ENCODE results near the gene MSANTD1.
"Not testable (repeated sequence)": the region's sequence is repeated elsewhere in the genome, so short reads cannot be mapped to it uniquely, and the experiment has no call there.

Gene MSANTD1

DNA sequence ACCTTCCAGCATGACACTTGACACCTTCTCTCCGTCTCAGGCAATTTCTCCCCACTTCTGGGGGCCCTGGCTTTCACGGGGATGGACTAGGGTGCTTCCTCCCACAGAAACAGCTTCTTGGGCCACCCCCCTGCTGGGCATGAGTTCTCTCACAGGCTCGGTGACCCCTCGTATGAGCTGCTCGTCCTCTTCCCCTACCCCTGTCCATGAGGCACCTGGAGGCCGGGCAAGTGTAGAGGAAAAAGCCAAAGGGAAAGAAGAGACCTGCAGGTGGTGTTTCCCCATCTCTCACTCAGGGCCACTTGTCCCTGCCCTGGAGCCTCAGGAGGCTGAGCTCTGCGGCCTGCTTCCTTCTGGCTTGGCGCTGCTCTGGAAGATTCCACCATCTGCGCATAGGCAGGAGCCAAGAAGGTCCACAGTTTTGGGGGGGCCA, 41.9 kb downstream of the MSANTD1 start:
- DNase-seq (ENCODE audit: low spot score) = no peak

DNA sequence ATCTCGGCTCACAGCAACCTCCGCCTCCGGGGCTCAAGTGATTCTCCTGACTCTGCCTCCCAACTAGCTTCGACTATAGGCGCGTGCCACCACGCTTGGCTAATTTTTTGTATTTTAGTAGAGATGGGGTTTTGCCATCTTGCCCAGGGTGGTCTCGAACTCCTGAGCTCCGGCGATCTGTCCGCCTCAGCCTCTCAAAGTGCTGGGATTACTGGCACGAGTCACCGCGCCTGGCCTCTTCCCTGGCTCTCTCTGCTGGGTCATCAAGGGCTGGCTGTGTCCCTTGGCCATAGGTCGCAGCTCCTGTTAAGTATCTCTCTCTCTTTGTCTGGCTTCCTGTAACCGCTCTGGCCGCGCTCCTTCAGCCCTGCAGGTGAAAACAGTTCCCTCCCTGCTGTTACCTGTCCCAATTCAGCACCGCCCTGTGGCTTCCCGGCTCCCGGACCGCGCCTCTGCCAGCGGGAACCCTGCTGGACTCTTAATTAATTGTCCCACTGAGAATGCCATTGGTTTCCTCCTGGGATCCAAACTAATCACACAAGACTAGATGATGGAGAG, 42.5 kb downstream of the MSANTD1 start:
- no peak for DNase-seq (ENCODE audit: low spot score)

DNA sequence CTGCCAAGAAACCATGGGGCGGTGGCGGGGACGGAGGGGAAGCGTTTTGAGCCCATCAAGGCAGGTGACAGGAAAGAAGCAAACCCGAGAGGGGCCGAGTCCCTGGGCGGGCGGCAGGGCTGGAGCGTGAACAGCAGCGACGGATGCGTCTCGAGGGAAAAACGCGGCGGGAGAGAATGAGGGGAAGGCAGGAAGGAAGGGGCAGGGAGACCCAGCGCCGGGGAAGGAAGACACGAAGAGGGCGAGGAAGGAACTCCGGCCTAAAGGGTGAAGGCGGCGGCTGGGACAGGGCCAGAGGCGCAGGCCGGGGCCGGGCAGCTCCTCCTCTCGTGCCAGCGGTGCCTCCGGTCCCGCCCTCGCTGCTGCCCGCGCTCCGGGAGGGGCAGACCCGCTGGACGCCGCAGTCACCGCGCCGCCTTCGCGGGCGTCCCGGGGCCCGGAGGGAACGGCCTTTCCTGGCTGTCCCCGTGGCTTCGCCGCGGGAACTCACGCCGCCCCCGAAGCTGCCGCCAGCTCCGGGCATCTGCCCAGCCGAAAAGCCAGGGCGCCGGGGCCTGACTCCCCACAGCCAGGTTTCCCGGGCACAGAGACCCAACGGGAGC, 43.1 kb downstream of the MSANTD1 start:
- peak; percentile 84 for DNase-seq (ENCODE audit: low spot score)

DNA sequence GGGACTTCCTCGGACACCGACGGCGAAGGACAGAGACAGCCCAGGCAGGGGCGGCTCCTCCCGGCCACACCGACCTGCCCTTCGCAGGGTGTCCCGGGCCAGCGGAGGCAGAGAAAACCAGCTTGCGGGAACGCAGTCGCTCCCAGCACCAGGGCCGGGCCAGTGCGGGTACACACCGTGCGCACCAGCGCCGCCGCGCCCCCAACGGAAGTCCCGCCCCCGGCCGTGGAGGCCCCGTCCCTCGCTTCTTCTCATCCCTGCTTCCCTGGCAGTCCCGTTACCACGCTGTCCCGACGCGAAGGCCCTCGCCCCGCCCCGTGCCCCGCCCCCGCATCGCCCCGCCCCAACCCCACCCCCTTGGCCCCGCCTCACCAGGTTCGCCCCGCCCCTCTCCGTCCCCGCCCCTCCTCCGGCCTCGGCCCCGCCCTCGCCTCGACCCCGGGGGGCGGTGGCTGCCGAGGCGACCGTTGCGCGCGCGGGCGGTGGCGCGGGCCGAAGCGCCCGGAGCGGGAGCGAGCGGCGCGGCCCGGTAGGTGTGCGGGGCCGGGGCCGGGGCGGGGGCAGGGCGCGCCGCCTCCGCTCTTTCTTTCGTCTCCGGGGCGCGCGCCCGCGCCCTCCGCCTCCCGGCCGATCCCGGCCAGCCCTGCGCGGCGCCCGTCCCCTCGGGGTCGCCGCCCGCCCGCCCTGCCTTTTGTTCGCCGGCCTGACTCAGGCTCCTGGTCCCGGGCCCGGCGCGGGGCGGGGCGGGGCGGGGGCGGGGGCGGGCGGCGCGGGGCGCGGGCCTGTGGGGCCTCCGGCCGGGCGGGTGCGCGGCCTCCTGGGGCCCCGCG, 43.8 kb downstream of the MSANTD1 start, which contains the start of gene RGS12:
RGS12 (plus strand) TSS at position 451 of the 830 bp plus-strand sequence. CDS start 23,150 bp downstream, outside the sequence.
- peak; percentile 100 for DNase-seq (ENCODE audit: low spot score)

DNA sequence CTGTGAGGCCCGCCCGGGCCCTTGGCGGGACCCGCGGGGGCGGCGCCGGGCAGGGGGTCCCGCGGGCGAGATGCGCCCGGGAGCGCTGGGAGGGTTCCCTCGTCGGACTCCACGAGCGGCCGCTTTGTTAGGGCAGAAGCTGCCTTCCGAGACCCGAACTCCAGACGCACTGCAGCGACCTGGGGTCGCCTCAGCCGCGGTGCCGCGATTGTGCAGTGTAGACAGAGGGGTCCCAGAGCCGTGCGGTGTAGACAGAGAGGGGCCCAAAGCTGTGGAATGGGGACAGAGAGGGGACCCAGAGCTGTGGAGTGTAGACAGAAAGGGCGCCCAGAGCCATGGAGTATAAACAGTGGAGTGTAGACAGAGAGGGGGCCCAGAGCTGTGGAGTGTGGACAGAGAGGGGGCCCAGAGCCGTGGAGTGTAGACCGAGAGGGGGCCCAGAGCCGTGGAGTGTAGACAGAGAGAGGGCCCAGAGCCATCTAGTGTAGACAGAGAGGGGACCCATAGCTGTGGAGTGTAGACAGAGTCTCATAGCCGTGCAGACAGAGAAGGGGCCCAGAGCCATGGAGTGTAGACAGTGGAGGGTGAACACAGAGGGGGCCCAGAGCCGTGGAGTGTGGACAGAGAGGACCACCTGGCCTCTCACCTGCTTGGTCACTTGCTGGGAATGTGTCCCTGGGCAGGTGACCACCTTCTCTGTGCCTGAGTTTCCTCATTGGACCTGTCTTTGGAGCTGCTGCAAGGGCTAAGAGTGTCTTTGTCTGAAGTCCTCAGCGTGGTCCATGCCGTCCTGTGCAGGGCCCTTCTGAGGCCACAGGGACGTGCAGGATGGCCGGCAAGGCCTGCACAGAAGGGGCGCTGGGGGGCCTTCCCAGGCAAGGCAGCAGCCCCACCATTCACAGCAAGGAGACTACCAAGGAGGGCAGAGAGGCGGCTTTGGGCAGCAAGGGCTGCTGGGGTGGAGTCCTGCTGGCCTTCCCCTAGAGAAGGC, 44.7 kb downstream of the MSANTD1 start:
- DNase-seq (ENCODE audit: low spot score) = no peak

DNA sequence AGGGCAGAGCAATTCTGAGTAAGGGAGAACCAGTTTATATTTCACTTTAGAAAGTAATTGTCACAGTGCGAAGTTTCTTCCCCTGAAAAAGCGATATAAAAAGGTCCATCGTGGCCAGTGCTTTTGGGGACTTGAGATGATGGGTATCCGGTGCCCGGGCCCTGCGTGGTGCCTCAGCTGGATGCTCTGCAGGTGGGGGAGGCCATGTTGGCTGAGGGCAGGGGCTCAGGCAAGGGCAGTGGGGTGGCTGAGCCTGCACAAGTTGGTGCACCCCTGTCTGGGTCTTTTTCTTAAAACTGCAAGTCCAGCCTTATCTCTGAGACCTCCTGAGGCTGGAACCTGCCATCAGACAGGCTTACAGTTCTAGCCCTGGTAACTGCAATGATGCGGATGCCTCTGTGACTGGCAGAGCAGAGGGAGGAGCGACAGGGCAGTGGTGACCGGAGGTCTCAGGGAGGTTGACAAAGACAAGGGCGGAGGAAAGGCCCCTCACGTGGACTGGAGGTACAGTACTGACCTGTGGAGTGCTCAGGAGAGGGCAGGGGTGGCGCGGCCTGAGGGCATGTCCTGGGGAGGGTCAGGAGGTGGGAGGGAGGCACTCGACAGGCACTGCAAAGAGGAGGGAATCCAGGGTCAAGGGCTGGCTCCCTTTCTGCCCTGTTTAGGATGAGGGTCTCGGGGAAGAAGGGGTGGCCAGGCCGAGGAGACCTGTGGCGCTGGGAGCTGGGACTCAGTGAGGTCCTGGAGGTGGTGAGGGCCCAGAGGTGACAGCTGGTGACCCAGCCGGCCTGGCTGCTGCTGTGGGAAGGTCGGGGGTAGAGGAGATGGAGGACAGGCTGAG, 45.7 kb downstream of the MSANTD1 start:
- no peak for DNase-seq (ENCODE audit: low spot score)

DNA sequence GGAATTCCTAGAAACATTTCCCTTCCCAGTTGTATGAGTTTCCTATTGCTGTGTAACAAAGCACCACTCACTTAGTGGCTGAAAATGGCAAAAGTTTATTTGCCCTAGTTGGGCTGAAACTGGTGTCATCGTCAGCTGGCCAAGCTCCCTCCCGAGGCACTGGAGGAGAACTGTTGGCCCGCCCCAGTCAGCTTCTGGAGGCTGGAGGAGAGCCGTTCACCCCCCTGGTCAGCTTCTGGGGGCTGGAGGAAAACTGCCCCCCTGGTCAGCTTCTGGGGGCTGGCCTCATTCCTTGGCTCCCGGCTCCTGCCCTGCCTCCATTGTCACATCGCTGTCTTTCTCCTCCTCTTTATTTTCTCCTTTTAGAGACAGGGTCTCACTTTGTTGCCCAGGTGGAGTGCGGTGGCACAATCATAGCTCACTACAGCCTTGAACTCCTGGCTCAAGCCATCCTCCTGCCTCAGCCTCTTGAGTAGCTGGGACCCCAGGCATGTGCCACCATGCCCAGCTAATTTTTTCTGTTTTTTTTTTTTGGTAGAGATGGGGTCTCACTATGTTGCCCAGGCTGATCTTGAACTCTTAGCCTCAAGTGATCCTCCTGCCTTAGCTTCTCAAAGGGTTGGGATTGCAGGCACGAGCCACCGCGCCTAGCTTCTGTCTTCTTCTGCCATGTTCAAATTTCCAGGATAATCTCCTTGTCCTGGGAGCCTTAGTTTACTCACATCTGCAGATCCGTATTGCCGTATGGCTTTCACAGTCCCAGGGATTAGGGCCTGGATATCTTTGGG, 47.1 kb downstream of the MSANTD1 start:
- DNase-seq (ENCODE audit: low spot score) = no peak

DNA sequence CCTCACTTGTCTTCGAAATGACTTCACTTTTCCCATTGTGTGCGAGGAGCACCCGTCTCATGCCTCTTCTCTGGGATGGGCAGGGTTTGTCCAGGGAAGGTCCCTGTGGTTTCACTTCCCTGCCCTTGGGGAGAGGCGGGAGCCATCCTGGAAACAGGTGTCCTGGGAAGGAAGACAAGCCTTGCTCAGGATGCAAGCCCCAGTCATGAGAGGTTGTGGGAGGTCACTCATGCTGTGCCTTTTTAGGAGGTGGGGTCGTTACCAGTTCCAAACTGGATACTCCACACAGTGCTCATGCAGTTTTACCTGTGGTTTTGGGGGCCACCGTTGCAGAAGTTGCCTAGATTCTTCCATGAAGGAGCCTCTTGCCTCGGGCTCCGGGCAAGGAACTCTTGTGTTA, 47.7 kb downstream of the MSANTD1 start:
- no peak for DNase-seq (ENCODE audit: low spot score)

DNA sequence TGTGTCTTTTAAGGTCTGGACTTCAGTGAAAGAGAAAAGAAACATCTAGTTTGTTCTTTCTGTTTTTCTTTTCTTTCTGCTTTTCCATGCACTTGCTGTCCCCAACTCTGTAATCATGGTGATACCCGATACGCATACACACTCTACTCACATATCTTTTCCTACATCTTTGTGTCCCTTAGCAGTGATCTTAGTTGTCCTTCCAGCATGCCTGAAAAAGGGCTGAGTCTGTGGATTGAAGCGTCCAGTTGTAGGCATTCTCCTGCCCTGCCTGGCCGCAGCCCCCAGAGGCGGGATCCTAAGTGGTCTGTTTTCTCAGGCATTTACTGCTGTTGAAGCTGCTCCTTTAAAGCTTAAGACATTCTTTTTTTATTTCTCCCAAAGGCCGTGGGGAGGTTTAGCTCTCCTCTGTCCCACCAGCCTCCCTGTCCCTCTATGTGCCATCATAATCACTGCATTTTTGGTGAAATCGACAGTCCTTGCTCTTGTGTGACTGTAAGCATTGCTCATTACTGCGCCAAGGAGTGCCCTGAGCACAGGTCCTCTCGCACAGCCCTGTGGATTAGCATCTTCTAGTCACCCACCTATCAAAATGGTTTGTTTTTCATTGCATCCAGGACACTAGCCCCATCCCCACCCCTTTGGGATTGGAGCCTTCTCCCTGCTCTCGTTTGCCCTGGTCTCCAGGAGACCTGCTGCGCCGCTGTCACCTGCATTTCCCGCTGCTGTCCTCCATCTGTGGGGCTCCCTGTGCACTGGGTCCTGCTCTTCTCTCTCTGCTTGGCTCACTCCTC, 48.3 kb downstream of the MSANTD1 start:
- DNase-seq (ENCODE audit: low spot score) = no peak

DNA sequence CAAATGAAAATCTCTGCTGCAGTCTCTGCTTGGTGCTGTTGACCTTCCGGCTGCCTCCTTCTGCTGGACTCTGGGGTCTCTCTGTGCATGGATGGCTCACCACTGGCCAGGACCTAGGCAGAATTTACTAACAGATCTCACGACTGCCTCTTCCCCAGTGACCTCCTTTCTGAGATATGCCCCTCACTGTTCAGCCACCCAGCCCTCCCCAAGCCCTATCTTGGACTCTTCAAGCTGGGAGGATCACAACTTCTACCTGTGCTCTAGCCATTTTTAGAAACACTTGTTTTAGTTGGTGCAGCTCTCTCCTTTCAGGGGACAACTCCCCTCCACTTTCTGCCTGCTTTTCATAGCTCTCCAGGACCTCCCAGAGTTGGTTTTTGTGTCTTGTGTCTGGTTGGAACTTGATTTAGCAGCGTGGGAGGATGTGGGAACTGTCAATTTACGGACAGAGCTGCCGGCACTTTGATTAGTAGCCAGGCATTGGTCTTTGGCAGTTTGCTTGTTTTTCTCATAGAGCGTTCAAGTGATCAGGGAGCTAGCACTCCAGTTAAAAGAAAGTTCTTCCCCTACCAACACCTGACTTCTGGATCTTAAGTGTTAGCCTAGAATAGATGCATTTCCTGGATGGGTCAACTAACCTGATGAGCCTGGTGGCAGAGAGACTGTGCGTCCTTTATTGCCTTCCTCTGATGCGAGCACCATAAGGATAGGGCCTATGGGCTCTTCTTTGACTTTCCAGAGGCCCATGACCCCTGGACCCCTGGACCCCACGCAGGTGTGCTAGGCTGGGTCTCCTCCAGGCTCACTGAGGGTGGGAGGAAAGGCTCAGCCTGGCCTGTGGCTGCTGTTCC, 50.4 kb downstream of the MSANTD1 start:
- no peak for DNase-seq (ENCODE audit: low spot score)

DNA sequence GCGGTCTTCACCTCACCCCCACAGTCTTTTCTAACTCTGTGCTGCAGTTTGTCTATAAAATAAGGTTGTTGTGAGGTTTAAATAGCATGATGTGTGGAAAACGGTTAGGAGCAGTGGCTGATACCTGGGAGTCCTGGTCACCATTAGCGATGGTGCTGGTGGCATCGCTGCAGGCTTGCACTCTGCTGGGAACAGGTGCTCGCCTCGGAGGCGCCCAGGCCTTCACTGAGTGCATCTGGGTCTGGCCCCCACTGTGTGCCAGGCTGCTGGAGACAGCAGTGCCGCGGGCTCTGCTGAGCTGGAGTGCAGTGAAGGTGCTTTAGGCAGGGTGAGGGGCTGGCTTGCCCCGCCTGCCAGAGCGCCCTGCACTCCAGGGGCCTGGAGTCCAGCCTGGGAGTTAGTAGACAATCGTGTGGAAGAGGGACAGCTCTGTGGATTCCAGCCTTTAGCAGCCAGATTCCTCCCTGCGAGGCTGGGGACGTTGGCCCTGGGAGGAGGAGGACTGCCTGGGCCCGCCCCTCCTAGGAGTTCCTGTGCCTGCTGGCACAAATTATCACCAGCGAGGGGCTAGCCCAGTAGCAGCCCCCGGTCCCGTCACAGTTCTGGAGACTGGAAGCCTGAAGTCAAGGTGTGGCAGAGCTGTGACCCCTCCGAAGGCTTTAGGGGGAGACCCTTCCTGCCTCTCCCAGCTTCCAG, 51.2 kb downstream of the MSANTD1 start:
- no peak for DNase-seq (ENCODE audit: low spot score)

DNA sequence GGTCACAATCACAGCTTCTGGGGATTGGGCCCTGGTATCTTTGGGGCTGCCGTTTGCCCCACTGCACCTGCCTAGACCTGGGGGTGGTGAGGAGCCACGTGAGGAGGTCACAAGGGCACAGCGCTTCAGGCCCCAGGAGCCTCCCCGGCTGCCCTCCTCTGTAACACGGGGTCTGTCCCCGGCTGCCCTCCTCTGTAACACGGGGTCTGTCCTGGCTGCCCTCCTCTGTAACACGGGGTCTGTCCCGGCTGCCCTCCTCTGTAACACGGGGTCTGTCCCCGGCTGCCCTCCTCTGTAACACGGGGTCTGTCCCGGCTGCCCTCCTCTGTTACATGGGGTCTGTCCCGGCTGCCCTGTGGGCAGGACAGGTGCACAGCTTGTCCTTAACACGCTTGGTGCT, 51.9 kb downstream of the MSANTD1 start:
- not testable (repeated sequence) for DNase-seq (ENCODE audit: low spot score)

DNA sequence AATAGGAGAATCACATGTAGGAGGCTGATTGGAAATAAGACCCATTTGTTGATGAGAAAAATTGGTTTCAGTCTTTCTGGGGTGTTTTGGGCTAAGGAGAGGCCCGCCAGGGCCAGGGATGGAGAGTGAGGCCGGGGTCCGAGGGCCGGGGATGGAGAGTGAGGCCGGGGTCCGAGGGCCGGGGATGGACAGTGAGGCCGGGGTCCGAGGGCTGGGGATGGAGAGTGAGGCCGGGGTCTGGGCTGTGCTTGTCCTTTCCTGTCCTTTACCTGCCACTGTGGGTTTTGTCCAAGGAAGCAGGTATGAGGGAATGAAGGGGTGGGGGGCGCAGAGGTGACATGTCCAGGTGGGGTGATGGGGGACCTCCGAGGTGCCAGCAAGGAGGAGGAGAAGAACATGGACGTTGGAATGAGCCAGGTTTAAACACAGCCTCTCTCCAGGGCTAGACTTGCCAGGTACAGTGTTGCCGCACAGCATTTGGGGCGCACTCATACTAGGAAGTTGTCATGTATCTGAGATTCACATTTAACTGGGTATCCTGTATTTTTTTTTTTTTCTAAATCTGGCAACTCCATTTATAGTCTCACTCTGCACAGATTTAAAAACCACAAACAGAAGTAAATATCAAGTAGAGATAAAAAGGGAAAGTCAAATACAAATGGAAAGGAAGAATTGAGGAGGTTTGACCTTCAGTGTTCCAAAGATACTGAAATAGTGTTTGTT, 52.7 kb downstream of the MSANTD1 start:
- DNase-seq (ENCODE audit: low spot score) = no peak

DNA sequence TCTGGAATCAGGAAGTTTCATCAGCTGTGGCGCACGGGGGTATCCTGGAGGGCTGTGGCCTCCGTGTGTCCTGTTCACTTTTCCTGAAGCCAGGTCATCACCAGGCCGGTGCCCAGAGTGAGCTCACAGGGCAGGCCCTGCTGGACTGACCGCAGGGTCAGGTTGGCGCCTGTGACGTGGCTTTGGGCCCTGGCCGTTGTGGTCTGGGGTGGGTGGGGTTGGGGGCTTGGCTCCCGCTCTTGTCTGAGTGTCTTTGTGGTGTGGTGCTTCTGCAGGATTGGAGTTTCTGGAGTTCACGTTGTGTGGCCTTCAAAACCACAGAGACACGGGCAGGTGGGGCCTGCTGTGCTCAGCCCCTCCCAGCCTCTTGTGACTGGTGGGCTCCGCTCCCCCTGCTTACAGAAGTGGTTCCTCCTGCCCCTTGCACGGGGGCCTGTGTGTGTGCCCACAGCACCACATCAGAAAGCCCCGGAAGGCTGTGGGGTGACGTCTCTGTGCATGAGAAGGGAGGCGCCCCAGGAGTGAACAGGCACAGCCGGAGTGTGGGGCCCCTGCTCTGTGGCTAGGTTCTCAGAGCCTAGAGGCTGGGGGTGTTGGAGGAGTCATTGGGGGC, 53.3 kb downstream of the MSANTD1 start:
- DNase-seq (ENCODE audit: low spot score) = no peak

DNA sequence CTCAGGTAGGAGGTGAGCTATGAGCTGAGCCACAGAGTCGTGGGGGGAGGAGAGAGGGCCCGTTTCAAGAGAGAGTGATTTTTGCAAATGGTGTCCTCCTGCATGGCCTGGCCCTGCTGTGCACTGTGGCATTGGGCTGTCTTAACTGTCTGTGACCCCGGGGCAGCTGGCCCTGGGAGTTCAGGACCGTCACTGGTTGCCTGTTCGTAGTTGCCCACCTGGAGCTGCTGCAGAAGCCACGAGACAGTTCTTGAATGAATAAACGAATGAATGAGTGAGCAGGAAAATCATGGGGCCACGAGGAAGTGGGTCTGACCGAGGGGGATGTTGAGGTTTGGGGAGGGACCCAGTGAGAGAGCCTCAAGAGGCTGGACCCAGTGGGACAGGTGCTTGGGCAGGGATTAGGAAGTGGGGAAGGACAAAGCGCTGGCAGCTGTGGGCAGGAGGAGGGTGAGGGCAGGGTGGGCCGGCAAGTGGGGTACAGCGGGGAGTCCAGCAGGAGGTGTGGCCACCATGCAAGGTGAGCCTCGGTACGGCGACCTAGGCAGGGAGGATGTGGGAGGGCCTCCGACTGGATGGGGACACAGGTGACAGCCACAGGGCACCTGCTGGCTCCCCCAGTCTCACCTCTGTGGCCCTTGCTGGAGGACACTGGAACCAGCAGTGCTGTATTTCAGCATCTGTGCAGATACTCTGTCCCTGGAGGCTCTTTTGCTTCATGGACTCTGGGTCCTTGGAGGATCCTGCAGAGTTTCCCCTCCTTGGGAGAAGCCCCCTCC, 54.0 kb downstream of the MSANTD1 start:
- no peak for DNase-seq (ENCODE audit: low spot score)

DNA sequence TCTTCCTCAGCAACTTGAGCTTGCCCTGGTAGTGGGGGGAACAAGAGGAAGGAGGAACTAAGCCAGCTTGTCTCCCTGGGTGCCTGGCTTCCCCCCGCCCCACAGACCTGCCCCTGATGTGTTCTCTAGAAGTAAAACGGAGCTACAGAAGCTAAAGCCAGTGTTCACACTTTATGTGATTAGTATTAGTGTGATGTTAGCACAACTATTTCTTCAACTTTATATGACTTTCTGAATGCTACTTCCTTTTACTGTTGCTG, 54.5 kb downstream of the MSANTD1 start:
- no peak for DNase-seq (ENCODE audit: low spot score)

Measured in AG20443 (cell line).